Right kidney (tissue), 1 donor: Measurements from ENCODE around the gene PHC3.

ENCODE experiments used
- DNase-seq: peaks from one replicate; pipeline ENCODE4 v3.0.0-alpha.2; 2016

The PHC3 gene

GRCh38 chr3:170043506-170043905 lies 138.0 kb downstream of the PHC3 start:
- no peak for DNase-seq

GRCh38 chr3:170040418-170040817 lies 141.1 kb downstream of the PHC3 start:
- peak; percentile 25 for DNase-seq

- no peak for DNase-seq
Measured at GRCh38 chr3:170038434-170039110, 143.0 kb downstream of the PHC3 start.
